ENCODE measurements around the gene MUC13. TPM values are rescaled to one million over a fixed set of nuclear protein-coding genes. Genes with fewer than 3 reads are reported as not detected.

The MUC13 gene
- total RNA-seq, 1 donor from 2014 or later: not detected

- H3K9me3 Mint-ChIP-seq: peaks cover 16% of the 10 kb centered on the region
- no peak for TF ChIP-seq CTCF (IDR thresholded peaks at IDR 0.05; ENCODE audit: unreplicated experiment)
- no peaks in the 10 kb centered on the region for H3K4me1 Mint-ChIP-seq
- peaks cover 5% of the 10 kb centered on the region for H3K36me3 Mint-ChIP-seq
- H3K4me3 Mint-ChIP-seq: no peak overlapping the region
- DNase-seq (ENCODE audit: low spot score in 2 of 2, unreplicated experiment in 2 of 2): no peak
- no peak overlapping the region for H3K27ac Mint-ChIP-seq
- H3K27me3 Mint-ChIP-seq (ENCODE audit: low read depth): no peaks in the 10 kb centered on the region
Measured at GRCh38 chr3:124973290-124973689, 38.7 kb upstream of the MUC13 start.

- no peaks in the 10 kb centered on the region for H3K4me1 Mint-ChIP-seq
- DNase-seq (ENCODE audit: low spot score in 2 of 2, unreplicated experiment in 2 of 2): no peak
- no peak overlapping the region for H3K4me3 Mint-ChIP-seq
- no peak for TF ChIP-seq CTCF (IDR thresholded peaks at IDR 0.05; ENCODE audit: unreplicated experiment)
- H3K9me3 Mint-ChIP-seq: peaks cover 14% of the 10 kb centered on the region
- H3K27ac Mint-ChIP-seq: no peak overlapping the region
- H3K36me3 Mint-ChIP-seq: peaks cover 5% of the 10 kb centered on the region
- no peaks in the 10 kb centered on the region for H3K27me3 Mint-ChIP-seq (ENCODE audit: low read depth)
Measured at GRCh38 chr3:124972457-124972856, 37.9 kb upstream of the MUC13 start.

- Mint-ChIP-seq H3K4me1 (no peaks in the 10 kb centered on the region), H3K36me3 (no peaks in the 10 kb centered on the region), H3K9me3 (no peaks in the 10 kb centered on the region), H3K4me3 (no peak overlapping the region), H3K27ac (no peak overlapping the region), H3K27me3 (ENCODE audit: low read depth) (no peaks in the 10 kb centered on the region)
- TF ChIP-seq CTCF (IDR thresholded peaks at IDR 0.05; ENCODE audit: unreplicated experiment): no peak
- no peak for DNase-seq (ENCODE audit: low spot score in 2 of 2, unreplicated experiment in 2 of 2)
Measured at GRCh38 chr3:124969963-124970722, 35.6 kb upstream of the MUC13 start.

- Mint-ChIP-seq H3K27me3 (ENCODE audit: low read depth) (no peaks in the 10 kb centered on the region), H3K9me3 (no peaks in the 10 kb centered on the region), H3K4me3 (no peak overlapping the region), H3K36me3 (no peaks in the 10 kb centered on the region), H3K4me1 (no peaks in the 10 kb centered on the region), H3K27ac (no peak overlapping the region)
- DNase-seq (ENCODE audit: low spot score in 2 of 2, unreplicated experiment in 2 of 2): no peak
- no peak for TF ChIP-seq CTCF (IDR thresholded peaks at IDR 0.05; ENCODE audit: unreplicated experiment)
Measured at GRCh38 chr3:124969190-124969589, 34.6 kb upstream of the MUC13 start.

- Mint-ChIP-seq H3K9me3 (peaks cover under 1% of the 10 kb centered on the region), H3K27me3 (ENCODE audit: low read depth) (no peaks in the 10 kb centered on the region), H3K27ac (no peak overlapping the region), H3K4me3 (no peak overlapping the region), H3K4me1 (no peaks in the 10 kb centered on the region), H3K36me3 (no peaks in the 10 kb centered on the region)
- no peak for TF ChIP-seq CTCF (IDR thresholded peaks at IDR 0.05; ENCODE audit: unreplicated experiment)
- no peak for DNase-seq (ENCODE audit: low spot score in 2 of 2, unreplicated experiment in 2 of 2)
Measured at GRCh38 chr3:124967964-124968363, 33.4 kb upstream of the MUC13 start.

Data from mesothelial cell of epicardium (in vitro differentiated cells).